Uterus (tissue), 2 donors: Measurements from ENCODE around the gene TNNC2.

Source experiments
- POLR2A ChIP-seq, 2 donors: fragments of 450-650 bp; IDR thresholded peaks; one replicate each; pipeline ENCODE4 v1.6.1; 2016; ENCODE audit warnings: antibody characterized with exemption in 2 of 2, mild to moderate bottlenecking in 1 of 2, moderate library complexity in 1 of 2
- TF ChIP-seq, protein P1 (sequence below), 4 experiments: fragments of 200-600 bp in 2 of 4; fragments of 450-650 bp in 2 of 4; sonication (generic) in 2 of 4; IDR thresholded peaks; one replicate each; pipeline ENCODE4 v1.5.1; 2016 to 2019; ENCODE audit warnings: antibody characterized with exemption in 4 of 4, mild to moderate bottlenecking in 2 of 4, moderate library complexity in 1 of 4

DNA sequence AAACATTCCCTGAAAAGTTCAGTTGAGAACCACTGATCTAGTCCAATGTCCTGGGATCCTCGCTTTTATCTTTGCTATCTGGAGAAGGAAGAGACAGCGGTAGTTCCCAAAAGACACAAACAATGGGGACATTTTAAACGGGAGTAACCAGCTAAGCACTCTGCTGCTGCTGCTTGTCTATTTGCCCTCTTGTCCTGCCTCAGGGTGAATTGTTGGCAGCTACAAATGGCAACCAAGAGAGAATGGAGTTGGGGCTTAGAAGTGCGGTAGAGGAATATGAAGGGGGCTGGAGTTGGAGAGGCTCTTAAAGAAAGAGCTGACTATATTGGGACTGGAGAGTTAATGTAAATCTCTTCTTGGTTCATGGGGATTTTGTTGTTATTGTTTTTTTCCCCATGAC lies 47.5 kb upstream of the TNNC2 start:
- TF ChIP-seq, protein P1, sequence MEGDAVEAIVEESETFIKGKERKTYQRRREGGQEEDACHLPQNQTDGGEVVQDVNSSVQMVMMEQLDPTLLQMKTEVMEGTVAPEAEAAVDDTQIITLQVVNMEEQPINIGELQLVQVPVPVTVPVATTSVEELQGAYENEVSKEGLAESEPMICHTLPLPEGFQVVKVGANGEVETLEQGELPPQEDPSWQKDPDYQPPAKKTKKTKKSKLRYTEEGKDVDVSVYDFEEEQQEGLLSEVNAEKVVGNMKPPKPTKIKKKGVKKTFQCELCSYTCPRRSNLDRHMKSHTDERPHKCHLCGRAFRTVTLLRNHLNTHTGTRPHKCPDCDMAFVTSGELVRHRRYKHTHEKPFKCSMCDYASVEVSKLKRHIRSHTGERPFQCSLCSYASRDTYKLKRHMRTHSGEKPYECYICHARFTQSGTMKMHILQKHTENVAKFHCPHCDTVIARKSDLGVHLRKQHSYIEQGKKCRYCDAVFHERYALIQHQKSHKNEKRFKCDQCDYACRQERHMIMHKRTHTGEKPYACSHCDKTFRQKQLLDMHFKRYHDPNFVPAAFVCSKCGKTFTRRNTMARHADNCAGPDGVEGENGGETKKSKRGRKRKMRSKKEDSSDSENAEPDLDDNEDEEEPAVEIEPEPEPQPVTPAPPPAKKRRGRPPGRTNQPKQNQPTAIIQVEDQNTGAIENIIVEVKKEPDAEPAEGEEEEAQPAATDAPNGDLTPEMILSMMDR (IDR thresholded peaks at IDR 0.05) = no peak
- no peak for TF ChIP-seq POLR2A (IDR thresholded peaks at IDR 0.05)
